HCT116 (cell line): ENCODE results near the gene RBM34. TPM values are rescaled to one million over a fixed set of nuclear protein-coding genes. Genes with fewer than 3 reads are reported as not detected.

Experiments
- ATAC-seq: fragments of 200-7000 bp; cut with Tn5 transposase; 2 replicates; pipeline ENCODE4 v1.9.1; 2020; ENCODE audit warnings: mild to moderate bottlenecking, moderate library complexity
- BruUV-seq: library from RNA; stranded (reverse); fragments of 400-500 nt; replicated peaks from 2 replicates; lab custom pipeline; 2021; lab: Mats Ljungman, UMichigan
- CTCF ChIA-PET: fragments of 300-600 bp; sonication (Branson Sonifier 250); formaldehyde crosslinking; loops from one replicate; lab custom pipeline; 2021; ENCODE audit warnings: antibody characterized with exemption; lab: Charles Lee
- POLR2A ChIA-PET: fragments of 300-600, 350-600 bp; sonication (Branson Sonifier 250); formaldehyde crosslinking; loops from one replicate; lab custom pipeline; 2021; ENCODE audit warnings: antibody characterized with exemption; lab: Charles Lee
- RAD21 ChIA-PET, 2 experiments: fragments of 300-600 bp; sonication (Branson Sonifier 250); formaldehyde crosslinking; loops; one replicate each; lab custom pipeline; 2023; ENCODE audit warnings: low total read pairs in 2 of 2; ENCODE audit not compliant: uncharacterized antibody in 2 of 2, unreplicated experiment in 2 of 2, low non-redundant PET in 1 of 2; lab: Charles Lee
- DNase-seq: peaks from one replicate; pipeline ENCODE4 v3.0.0-alpha.2; 2010; ENCODE audit warnings: low read depth, low spot score
- H2AFZ ChIP-seq: fragments of 200-600 bp; shearing (Covaris generic), sonication (generic); 2 replicates; pipeline ENCODE4 v1.6.1; 2017; ENCODE audit warnings: low read depth, mixed run types, mixed read lengths, antibody characterized with exemption, low read length; ENCODE audit not compliant: poor library complexity, severe bottlenecking
- H3K27ac ChIP-seq: 2 replicates; pipeline ENCODE4 v1.5.1; 2012; ENCODE audit warnings: low read depth, low read length
- H3K27me3 ChIP-seq: fragments of 200-600 bp; sonication (generic); 2 replicates; pipeline ENCODE4 v1.6.1; 2016; ENCODE audit warnings: mixed run types, low read length, mixed read lengths; ENCODE audit not compliant: insufficient read depth
- H3K36me3 ChIP-seq, 2 experiments: fragments of 200-500 bp in 1 of 2; fragments of 200-600 bp in 1 of 2; sonication (Bioruptor generic) in 1 of 2; sonication (generic) in 1 of 2; 2 replicates each; pipeline versions ENCODE4 v1.5.1 to v1.6.1; 2014 to 2016; ENCODE audit warnings: low read length in 2 of 2, inconsistent platforms in 1 of 2, mixed read lengths in 1 of 2, mixed run types in 1 of 2; ENCODE audit not compliant: insufficient read depth in 2 of 2, control insufficient read depth in 1 of 2
- H3K4me1 ChIP-seq, 2 experiments: fragments of 200-600 bp in 1 of 2; sonication (generic) in 1 of 2; 2 replicates each; pipeline versions ENCODE4 v1.5.1 to v1.6.1; 2012 to 2017; ENCODE audit warnings: low read length in 2 of 2, inconsistent platforms in 1 of 2, mild to moderate bottlenecking in 1 of 2, mixed read lengths in 1 of 2, mixed run types in 1 of 2, moderate library complexity in 1 of 2; ENCODE audit not compliant: insufficient read depth in 2 of 2, control insufficient read depth in 1 of 2
- H3K4me2 ChIP-seq: fragments of 200-600 bp; sonication (generic); 2 replicates; pipeline ENCODE4 v1.6.1; 2017; ENCODE audit warnings: mixed run types, low read length, mixed read lengths
- H3K4me3 ChIP-seq, 2 experiments: fragments of 200-600 bp in 1 of 2; sonication (generic) in 1 of 2; replicated peaks in 1 of 2; 2 replicates each; pipeline ENCODE4 v1.5.1; 2011 to 2016; ENCODE audit warnings: low read length in 2 of 2, control low read depth in 1 of 2, low read depth in 1 of 2, mild to moderate bottlenecking in 1 of 2, mixed read lengths in 1 of 2, mixed run types in 1 of 2
- H3K79me2 ChIP-seq: fragments of 200-600 bp; sonication (generic); 2 replicates; pipeline ENCODE4 v1.6.1; 2017; ENCODE audit warnings: mild to moderate bottlenecking, mixed run types, low read length, moderate library complexity, mixed read lengths; ENCODE audit not compliant: insufficient read depth
- H3K9ac ChIP-seq: fragments of 200-600 bp; sonication (generic); 2 replicates; pipeline ENCODE4 v1.6.1; 2016; ENCODE audit warnings: low read length, mixed read lengths
- H3K9me2 ChIP-seq: fragments of 200-600 bp; sonication (generic), shearing (Covaris generic); 2 replicates; pipeline ENCODE4 v1.6.1; 2017; ENCODE audit warnings: mixed run types, mild to moderate bottlenecking, moderate library complexity; ENCODE audit not compliant: insufficient read depth
- H3K9me3 ChIP-seq, 2 experiments: fragments of 200-500 bp in 1 of 2; fragments of 200-600 bp in 1 of 2; sonication (Bioruptor generic) in 1 of 2; sonication (generic) in 1 of 2; 2 replicates each; pipeline ENCODE4 v1.6.1; 2014 to 2017; ENCODE audit warnings: low read length in 2 of 2, mixed read lengths in 2 of 2, inconsistent platforms in 1 of 2, low read depth in 1 of 2, mild to moderate bottlenecking in 1 of 2, mixed run types in 1 of 2, moderate library complexity in 1 of 2; ENCODE audit not compliant: control insufficient read depth in 1 of 2, insufficient read depth in 1 of 2
- H4K20me1 ChIP-seq: fragments of 200-600 bp; sonication (generic), shearing (Covaris generic); 2 replicates; pipeline ENCODE4 v1.6.1; 2017; ENCODE audit warnings: mixed run types, mild to moderate bottlenecking, moderate library complexity; ENCODE audit not compliant: insufficient read depth
- CBX3 ChIP-seq: IDR thresholded peaks from 2 replicates; pipeline ENCODE4 v1.6.1; 2012; ENCODE audit warnings: low read depth
- CEBPB ChIP-seq: IDR thresholded peaks from 2 replicates; pipeline ENCODE4 v1.6.1; 2012; ENCODE audit warnings: low read depth
- EGR1 ChIP-seq: IDR thresholded peaks from 2 replicates; pipeline ENCODE4 v1.6.1; 2012; ENCODE audit warnings: low read depth
- ELF1 ChIP-seq: IDR thresholded peaks from 2 replicates; pipeline ENCODE4 v1.6.1; 2012; ENCODE audit warnings: low read depth, borderline replicate concordance
- EZH2phosphoT487 ChIP-seq: fragments of 200-600 bp; IDR thresholded peaks from 2 replicates; pipeline ENCODE4 v1.6.1; 2018; ENCODE audit warnings: antibody characterized with exemption, borderline replicate concordance
- FOSL1 ChIP-seq: IDR thresholded peaks from 2 replicates; pipeline ENCODE4 v1.6.1; 2012; ENCODE audit warnings: low read depth
- JUND ChIP-seq: IDR thresholded peaks from 2 replicates; pipeline ENCODE4 v1.6.1; 2012
- POLR2A ChIP-seq: IDR thresholded peaks from 2 replicates; pipeline ENCODE4 v1.7.0; 2011; ENCODE audit warnings: borderline replicate concordance; ENCODE audit not compliant: insufficient read depth, insufficient read length; ENCODE audit errors: extremely low read depth
- POLR2AphosphoS5 ChIP-seq: IDR thresholded peaks from 2 replicates; pipeline ENCODE4 v1.6.1; 2011; ENCODE audit warnings: mild to moderate bottlenecking, low read depth, low read length, moderate library complexity
- RAD21 ChIP-seq: IDR thresholded peaks from 2 replicates; pipeline ENCODE4 v1.6.1; 2012; ENCODE audit warnings: low read depth, mild to moderate bottlenecking
- SRF ChIP-seq: IDR thresholded peaks from 2 replicates; pipeline ENCODE4 v1.6.1; 2012; ENCODE audit warnings: low read depth
- ZNF274 ChIP-seq: fragments of 200-500 bp; sonication (Bioruptor generic); IDR thresholded peaks from 2 replicates; pipeline ENCODE4 v1.6.1; 2014; ENCODE audit warnings: mild to moderate bottlenecking, low read depth, low read length, inconsistent platforms
- intact Hi-C: fragments of 100-400 bp; cut with micrococcal nuclease; formaldehyde crosslinking; loops from 2 replicates; pipeline ENCODE4 v1.10.0; 2022
- total RNA-seq: library from RNA; stranded (reverse); gene quantifications from one replicate; pipeline ENCODE4 v1.2.1, GENCODE V29; 2021; ENCODE audit not compliant: unreplicated experiment
- TF ChIP-seq, protein P1 (sequence below): IDR thresholded peaks from 2 replicates; pipeline ENCODE4 v1.6.1; 2011; ENCODE audit warnings: mild to moderate bottlenecking, low read length, moderate library complexity; ENCODE audit not compliant: insufficient replicate concordance; ENCODE audit errors: extremely low read depth
- TF ChIP-seq, protein P2 (sequence below), 3 experiments: fragments of 200-600 bp in 1 of 3; sonication (generic) in 1 of 3; IDR thresholded peaks in 2 of 3; conservative IDR thresholded peaks in 1 of 3; 2 replicates each; pipeline ENCODE4 v1.5.1; 2012 to 2017; ENCODE audit warnings: low read depth in 2 of 3, low read length in 2 of 3, antibody characterized with exemption in 1 of 3, borderline replicate concordance in 1 of 3, control low read depth in 1 of 3, mild to moderate bottlenecking in 1 of 3, mixed read lengths in 1 of 3, mixed run types in 1 of 3, moderate library complexity in 1 of 3; ENCODE audit not compliant: insufficient read depth in 1 of 3
- TF ChIP-seq, protein P3 (sequence below): IDR thresholded peaks from 2 replicates; pipeline ENCODE4 v1.6.1; 2012; ENCODE audit warnings: low read depth

The RBM34 gene
- total RNA-seq, 1 experiment from 2014 or later: 82.0 TPM

DNA sequence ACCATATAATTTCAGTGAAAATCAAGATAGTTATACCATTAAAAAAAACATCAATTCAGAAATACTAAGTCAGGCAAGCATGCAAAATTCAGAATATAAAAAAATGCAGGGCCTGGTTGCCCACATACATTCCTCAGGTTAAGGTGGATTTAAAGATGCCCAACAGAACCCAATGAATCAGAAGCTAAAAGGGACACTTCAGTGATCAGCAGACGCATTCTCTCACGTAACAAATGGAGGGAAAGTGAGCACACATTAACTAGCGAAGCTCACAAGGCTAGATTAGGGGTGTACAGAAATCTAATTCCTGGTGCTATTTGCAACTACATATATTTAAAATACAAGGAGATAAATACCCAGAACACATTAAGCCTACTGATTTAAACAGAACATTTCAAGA lies 49.9 kb downstream of the RBM34 start:
- intact Hi-C loops: no loop called here
- Histone ChIP-seq H2AFZ (no peak overlapping the region), H4K20me1 (peaks cover 27% of the 10 kb centered on the region; the same call in 1 of the 2 replicates), H3K4me1 (no peaks in the 10 kb centered on the region), H3K9me3 (no peaks in the 10 kb centered on the region), H3K4me3 (no peak overlapping the region), H3K36me3 (peaks cover 41 to 68% of the 10 kb centered on the region in 2 experiments; a peak in 3 of 4 replicates), H3K27me3 (no peaks in the 10 kb centered on the region), H3K27ac (no peak overlapping the region), H3K9me2 (no peaks in the 10 kb centered on the region), H3K9ac (no peak overlapping the region), H3K4me2 (no peak overlapping the region), H3K79me2 (peaks cover 59% of the 10 kb centered on the region)
- ChIA-PET RAD21 (no interaction called here), POLR2A (no interaction called here), CTCF (no interaction called here)
- ATAC-seq: no peak
- BruUV-seq: no TSS peak
- no peak for DNase-seq
- TF ChIP-seq, protein P1, sequence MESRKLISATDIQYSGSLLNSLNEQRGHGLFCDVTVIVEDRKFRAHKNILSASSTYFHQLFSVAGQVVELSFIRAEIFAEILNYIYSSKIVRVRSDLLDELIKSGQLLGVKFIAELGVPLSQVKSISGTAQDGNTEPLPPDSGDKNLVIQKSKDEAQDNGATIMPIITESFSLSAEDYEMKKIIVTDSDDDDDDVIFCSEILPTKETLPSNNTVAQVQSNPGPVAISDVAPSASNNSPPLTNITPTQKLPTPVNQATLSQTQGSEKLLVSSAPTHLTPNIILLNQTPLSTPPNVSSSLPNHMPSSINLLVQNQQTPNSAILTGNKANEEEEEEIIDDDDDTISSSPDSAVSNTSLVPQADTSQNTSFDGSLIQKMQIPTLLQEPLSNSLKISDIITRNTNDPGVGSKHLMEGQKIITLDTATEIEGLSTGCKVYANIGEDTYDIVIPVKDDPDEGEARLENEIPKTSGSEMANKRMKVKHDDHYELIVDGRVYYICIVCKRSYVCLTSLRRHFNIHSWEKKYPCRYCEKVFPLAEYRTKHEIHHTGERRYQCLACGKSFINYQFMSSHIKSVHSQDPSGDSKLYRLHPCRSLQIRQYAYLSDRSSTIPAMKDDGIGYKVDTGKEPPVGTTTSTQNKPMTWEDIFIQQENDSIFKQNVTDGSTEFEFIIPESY: no peak
- TF ChIP-seq POLR2A (no peak), JUND (no peak), CBX3 (no peak), POLR2AphosphoS5 (no peak), FOSL1 (no peak), EZH2phosphoT487 (no peak), ZNF274 (no peak), SRF (no peak), EGR1 (no peak), CEBPB (no peak), ELF1 (no peak), RAD21 (no peak)
- TF ChIP-seq, protein P2, sequence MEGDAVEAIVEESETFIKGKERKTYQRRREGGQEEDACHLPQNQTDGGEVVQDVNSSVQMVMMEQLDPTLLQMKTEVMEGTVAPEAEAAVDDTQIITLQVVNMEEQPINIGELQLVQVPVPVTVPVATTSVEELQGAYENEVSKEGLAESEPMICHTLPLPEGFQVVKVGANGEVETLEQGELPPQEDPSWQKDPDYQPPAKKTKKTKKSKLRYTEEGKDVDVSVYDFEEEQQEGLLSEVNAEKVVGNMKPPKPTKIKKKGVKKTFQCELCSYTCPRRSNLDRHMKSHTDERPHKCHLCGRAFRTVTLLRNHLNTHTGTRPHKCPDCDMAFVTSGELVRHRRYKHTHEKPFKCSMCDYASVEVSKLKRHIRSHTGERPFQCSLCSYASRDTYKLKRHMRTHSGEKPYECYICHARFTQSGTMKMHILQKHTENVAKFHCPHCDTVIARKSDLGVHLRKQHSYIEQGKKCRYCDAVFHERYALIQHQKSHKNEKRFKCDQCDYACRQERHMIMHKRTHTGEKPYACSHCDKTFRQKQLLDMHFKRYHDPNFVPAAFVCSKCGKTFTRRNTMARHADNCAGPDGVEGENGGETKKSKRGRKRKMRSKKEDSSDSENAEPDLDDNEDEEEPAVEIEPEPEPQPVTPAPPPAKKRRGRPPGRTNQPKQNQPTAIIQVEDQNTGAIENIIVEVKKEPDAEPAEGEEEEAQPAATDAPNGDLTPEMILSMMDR (IDR thresholded peaks at IDR 0.05 in 2 of 3, conservative IDR thresholded peaks at IDR 0.05 in 1 of 3; ENCODE audit: borderline replicate concordance in 1 of 3, insufficient read depth in 1 of 3, low read depth in 2 of 3, low read length in 2 of 3): no peak
- TF ChIP-seq, protein P3, sequence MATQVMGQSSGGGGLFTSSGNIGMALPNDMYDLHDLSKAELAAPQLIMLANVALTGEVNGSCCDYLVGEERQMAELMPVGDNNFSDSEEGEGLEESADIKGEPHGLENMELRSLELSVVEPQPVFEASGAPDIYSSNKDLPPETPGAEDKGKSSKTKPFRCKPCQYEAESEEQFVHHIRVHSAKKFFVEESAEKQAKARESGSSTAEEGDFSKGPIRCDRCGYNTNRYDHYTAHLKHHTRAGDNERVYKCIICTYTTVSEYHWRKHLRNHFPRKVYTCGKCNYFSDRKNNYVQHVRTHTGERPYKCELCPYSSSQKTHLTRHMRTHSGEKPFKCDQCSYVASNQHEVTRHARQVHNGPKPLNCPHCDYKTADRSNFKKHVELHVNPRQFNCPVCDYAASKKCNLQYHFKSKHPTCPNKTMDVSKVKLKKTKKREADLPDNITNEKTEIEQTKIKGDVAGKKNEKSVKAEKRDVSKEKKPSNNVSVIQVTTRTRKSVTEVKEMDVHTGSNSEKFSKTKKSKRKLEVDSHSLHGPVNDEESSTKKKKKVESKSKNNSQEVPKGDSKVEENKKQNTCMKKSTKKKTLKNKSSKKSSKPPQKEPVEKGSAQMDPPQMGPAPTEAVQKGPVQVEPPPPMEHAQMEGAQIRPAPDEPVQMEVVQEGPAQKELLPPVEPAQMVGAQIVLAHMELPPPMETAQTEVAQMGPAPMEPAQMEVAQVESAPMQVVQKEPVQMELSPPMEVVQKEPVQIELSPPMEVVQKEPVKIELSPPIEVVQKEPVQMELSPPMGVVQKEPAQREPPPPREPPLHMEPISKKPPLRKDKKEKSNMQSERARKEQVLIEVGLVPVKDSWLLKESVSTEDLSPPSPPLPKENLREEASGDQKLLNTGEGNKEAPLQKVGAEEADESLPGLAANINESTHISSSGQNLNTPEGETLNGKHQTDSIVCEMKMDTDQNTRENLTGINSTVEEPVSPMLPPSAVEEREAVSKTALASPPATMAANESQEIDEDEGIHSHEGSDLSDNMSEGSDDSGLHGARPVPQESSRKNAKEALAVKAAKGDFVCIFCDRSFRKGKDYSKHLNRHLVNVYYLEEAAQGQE: no peak
